ENCODE measurements around the gene PEPD. TPM values are rescaled to one million over a fixed set of nuclear protein-coding genes. Genes with fewer than 3 reads are reported as not detected.

Gene PEPD
- total RNA-seq, 2 experiments from 2014 or later, result 17.5 to 23.0 TPM

DNA sequence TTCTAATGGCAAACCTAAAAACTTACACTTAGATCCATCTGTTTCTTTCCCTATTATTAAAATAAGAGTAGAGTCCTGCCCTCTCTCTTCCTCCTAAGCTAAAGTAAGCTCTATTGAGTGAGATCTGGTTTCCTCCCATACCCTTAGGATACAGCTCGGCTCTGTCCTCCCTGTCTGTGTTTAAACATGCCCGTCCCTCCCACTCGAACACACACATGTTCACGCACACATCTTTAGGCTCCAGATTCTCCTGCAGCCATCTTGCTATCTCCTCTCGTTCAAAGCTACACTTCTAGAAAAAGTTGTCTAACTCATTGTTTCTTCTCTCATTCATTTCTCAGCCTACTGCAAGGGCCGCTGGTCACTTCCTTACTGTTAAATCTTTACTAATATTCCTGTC lies 163.2 kb downstream of the PEPD start:
- Histone ChIP-seq H3K4me3 (ENCODE audit: low read length) (no peak overlapping the region), H3K4me1 (ENCODE audit: insufficient read depth, low read length) (no peaks in the 10 kb centered on the region), H3K27me3 (ENCODE audit: control insufficient read depth in 1 of 2, insufficient read depth in 2 of 2, low read length in 2 of 2) (no peaks in the 10 kb centered on the region), H3K27ac (ENCODE audit: low read depth in 1 of 2, low read length in 2 of 2) (no peak overlapping the region), H3K36me3 (ENCODE audit: insufficient read depth, low read length) (no peaks in the 10 kb centered on the region), H3K9me3 (ENCODE audit: control insufficient read depth in 1 of 2, insufficient read depth in 1 of 2, low read length in 2 of 2) (peaks cover 0 to 8% of the 10 kb centered on the region in 2 experiments)
- intact Hi-C loops (cut with DNase I, micrococcal nuclease), result no loop called here
- Mint-ChIP-seq H3K4me1 (ENCODE audit: low read depth) (no peaks in the 10 kb centered on the region), H3K27me3 (peaks cover 24% of the 10 kb centered on the region), H3K9me3 (no peaks in the 10 kb centered on the region), H3K27ac (no peak overlapping the region), H3K36me3 (ENCODE audit: low read depth) (no peaks in the 10 kb centered on the region), H3K4me3 (no peak overlapping the region)
- ATAC-seq (ENCODE audit: poor library complexity) (no peak), DNase-seq (no peak)
- POLR2A ChIA-PET, result no interaction called here
- CTCF ChIA-PET, result no interaction called here
- TF ChIP-seq, protein P1, sequence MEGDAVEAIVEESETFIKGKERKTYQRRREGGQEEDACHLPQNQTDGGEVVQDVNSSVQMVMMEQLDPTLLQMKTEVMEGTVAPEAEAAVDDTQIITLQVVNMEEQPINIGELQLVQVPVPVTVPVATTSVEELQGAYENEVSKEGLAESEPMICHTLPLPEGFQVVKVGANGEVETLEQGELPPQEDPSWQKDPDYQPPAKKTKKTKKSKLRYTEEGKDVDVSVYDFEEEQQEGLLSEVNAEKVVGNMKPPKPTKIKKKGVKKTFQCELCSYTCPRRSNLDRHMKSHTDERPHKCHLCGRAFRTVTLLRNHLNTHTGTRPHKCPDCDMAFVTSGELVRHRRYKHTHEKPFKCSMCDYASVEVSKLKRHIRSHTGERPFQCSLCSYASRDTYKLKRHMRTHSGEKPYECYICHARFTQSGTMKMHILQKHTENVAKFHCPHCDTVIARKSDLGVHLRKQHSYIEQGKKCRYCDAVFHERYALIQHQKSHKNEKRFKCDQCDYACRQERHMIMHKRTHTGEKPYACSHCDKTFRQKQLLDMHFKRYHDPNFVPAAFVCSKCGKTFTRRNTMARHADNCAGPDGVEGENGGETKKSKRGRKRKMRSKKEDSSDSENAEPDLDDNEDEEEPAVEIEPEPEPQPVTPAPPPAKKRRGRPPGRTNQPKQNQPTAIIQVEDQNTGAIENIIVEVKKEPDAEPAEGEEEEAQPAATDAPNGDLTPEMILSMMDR (IDR thresholded peaks at IDR 0.05), result no peak

DNA sequence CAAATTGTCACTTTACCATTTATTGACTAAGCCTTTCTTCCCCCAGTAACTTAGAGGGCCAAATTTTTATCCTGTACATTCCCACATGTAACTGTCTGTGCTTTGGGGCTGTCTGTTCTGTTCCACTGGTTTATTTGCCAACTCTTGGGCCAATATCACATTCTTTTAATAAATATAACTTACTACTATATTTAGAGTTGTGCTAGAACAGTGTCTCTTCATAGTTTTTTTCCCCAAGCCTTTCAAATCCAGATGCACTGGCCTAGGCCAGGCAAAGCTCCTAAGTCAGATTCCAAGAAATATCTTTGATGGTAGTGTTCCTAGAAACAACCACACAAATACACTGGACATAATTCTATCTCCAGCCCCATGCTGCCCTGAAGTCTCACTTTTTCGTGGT lies 164.0 kb downstream of the PEPD start:
- H3K27me3 ChIP-seq (ENCODE audit: control insufficient read depth in 1 of 2, insufficient read depth in 2 of 2, low read length in 2 of 2), result no peaks in the 10 kb centered on the region

DNA sequence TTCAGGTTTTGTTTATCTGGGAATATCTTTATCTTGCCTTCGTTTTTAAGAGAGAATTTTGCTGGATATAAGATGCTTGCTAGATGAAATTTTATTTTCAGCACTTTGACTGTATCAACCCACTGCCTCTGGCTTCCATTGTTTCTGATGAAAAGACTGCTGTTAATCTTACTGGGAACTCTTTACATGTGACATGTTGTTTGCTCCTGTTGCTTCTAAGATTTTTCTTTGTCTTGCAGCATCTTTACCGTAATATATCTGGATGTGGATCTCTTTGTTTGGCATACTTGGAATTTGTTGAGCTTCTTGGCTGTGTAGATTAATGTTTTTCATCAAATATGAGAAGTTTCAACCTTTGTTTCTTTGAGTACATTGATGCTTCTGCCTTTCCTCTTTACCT lies 166.1 kb downstream of the PEPD start:
- POLR2A ChIA-PET, result no interaction called here
- no peak for DNase-seq
- no peaks in the 10 kb centered on the region for H3K27me3 ChIP-seq (ENCODE audit: control insufficient read depth in 1 of 2, insufficient read depth in 2 of 2, low read length in 2 of 2)
- H3K27ac Mint-ChIP-seq, result no peak overlapping the region
- no peak for ATAC-seq (ENCODE audit: poor library complexity)
- no peaks in the 10 kb centered on the region for H3K36me3 ChIP-seq (ENCODE audit: insufficient read depth, low read length)
- peaks cover 4 to 8% of the 10 kb centered on the region in 2 experiments for H3K9me3 ChIP-seq (ENCODE audit: control insufficient read depth in 1 of 2, insufficient read depth in 1 of 2, low read length in 2 of 2)
- H3K4me1 Mint-ChIP-seq (ENCODE audit: low read depth), result no peaks in the 10 kb centered on the region
- no peak overlapping the region for H3K4me3 ChIP-seq (ENCODE audit: low read length)
- no peak overlapping the region for H3K27ac ChIP-seq (ENCODE audit: low read depth in 1 of 2, low read length in 2 of 2)
- no peaks in the 10 kb centered on the region for H3K4me1 ChIP-seq (ENCODE audit: insufficient read depth, low read length)
- H3K9me3 Mint-ChIP-seq, result no peaks in the 10 kb centered on the region
- peaks cover 24% of the 10 kb centered on the region for H3K27me3 Mint-ChIP-seq
- H3K4me3 Mint-ChIP-seq, result no peak overlapping the region
- TF ChIP-seq, protein P1 (IDR thresholded peaks at IDR 0.05), result no peak
- CTCF ChIA-PET, result interaction anchor here (1.2 kb wide), 1 partner anchor 52 kb away, joined by 3 read pairs; no protein-coding TSS in a partner anchor
- H3K36me3 Mint-ChIP-seq (ENCODE audit: low read depth), result no peaks in the 10 kb centered on the region
- intact Hi-C loops (cut with DNase I, micrococcal nuclease), result no loop called here

More for the DNA sequence above, 164.0 kb downstream of the PEPD start:
- TF ChIP-seq, protein P1 (IDR thresholded peaks at IDR 0.05), result no peak
- Mint-ChIP-seq H3K27ac (no peak overlapping the region), H3K36me3 (ENCODE audit: low read depth) (no peaks in the 10 kb centered on the region), H3K4me1 (ENCODE audit: low read depth) (no peaks in the 10 kb centered on the region), H3K9me3 (no peaks in the 10 kb centered on the region), H3K27me3 (peaks cover 24% of the 10 kb centered on the region), H3K4me3 (no peak overlapping the region)
- H3K36me3 ChIP-seq (ENCODE audit: insufficient read depth, low read length), result no peaks in the 10 kb centered on the region
- no peak overlapping the region for H3K4me3 ChIP-seq (ENCODE audit: low read length)
- ATAC-seq (ENCODE audit: poor library complexity) (no peak), DNase-seq (no peak)
- POLR2A ChIA-PET, result no interaction called here
- H3K27ac ChIP-seq (ENCODE audit: low read depth in 1 of 2, low read length in 2 of 2), result no peak overlapping the region
- H3K4me1 ChIP-seq (ENCODE audit: insufficient read depth, low read length), result no peaks in the 10 kb centered on the region
- CTCF ChIA-PET, result no interaction called here
- intact Hi-C loops (cut with DNase I, micrococcal nuclease), result no loop called here
- peaks cover 0 to 8% of the 10 kb centered on the region in 2 experiments for H3K9me3 ChIP-seq (ENCODE audit: control insufficient read depth in 1 of 2, insufficient read depth in 1 of 2, low read length in 2 of 2)

All from CD4-positive, alpha-beta T cell (primary cell).